Astrocyte (in vitro differentiated cells and primary cell): ENCODE data around the gene OPCML. TPM values are rescaled to one million over a fixed set of nuclear protein-coding genes. Genes with fewer than 3 reads are reported as not detected.
"Not testable (repeated sequence)": the region's sequence is repeated elsewhere in the genome, so short reads cannot be mapped to it uniquely, and the experiment has no call there.

Source experiments
- DNase-seq: peaks from one replicate; pipeline ENCODE4 v3.0.0-alpha.2; 2010; ENCODE audit warnings: low read depth
- FAIRE-seq: peaks from 2 replicates; lab custom pipeline; 2011; peaks lifted over from hg19 to GRCh38; lab: Jason Lieb, UNC
- H2AFZ ChIP-seq: 2 replicates; pipeline ENCODE4 v1.6.0; 2012; ENCODE audit warnings: low read depth, low read length, inconsistent platforms
- H3K27ac ChIP-seq: 2 replicates; pipeline ENCODE4 v1.5.1; 2011; ENCODE audit warnings: low read depth, low read length, inconsistent platforms
- H3K27me3 ChIP-seq: 2 replicates; pipeline ENCODE4 v1.6.0; 2011; ENCODE audit warnings: low read length, inconsistent platforms; ENCODE audit not compliant: insufficient read depth
- H3K36me3 ChIP-seq: 2 replicates; pipeline ENCODE4 v1.5.1; 2011; ENCODE audit warnings: low read length, inconsistent platforms; ENCODE audit not compliant: insufficient read depth
- H3K4me1 ChIP-seq: 2 replicates; pipeline ENCODE4 v1.5.1; 2011; ENCODE audit warnings: low read length, inconsistent platforms; ENCODE audit not compliant: insufficient read depth
- H3K4me2 ChIP-seq: 2 replicates; pipeline ENCODE4 v1.6.0; 2012; ENCODE audit warnings: low read length, inconsistent platforms
- H3K4me3 ChIP-seq: 2 replicates; pipeline ENCODE4 v1.5.1; 2011; ENCODE audit warnings: low read depth, mild to moderate bottlenecking, low read length, inconsistent platforms; ENCODE audit not compliant: insufficient read depth
- H3K79me2 ChIP-seq: 2 replicates; pipeline ENCODE4 v1.6.0; 2012; ENCODE audit warnings: mild to moderate bottlenecking, low read length, inconsistent platforms; ENCODE audit not compliant: insufficient read depth
- H3K9ac ChIP-seq: 2 replicates; pipeline ENCODE4 v1.6.0; 2012; ENCODE audit warnings: mild to moderate bottlenecking, low read length, inconsistent platforms
- H3K9me3 ChIP-seq: 2 replicates; pipeline ENCODE4 v1.5.1; 2012; ENCODE audit warnings: low read depth, mild to moderate bottlenecking, low read length, inconsistent platforms; ENCODE audit not compliant: insufficient read depth
- H4K20me1 ChIP-seq: 2 replicates; pipeline ENCODE4 v1.6.0; 2012; ENCODE audit warnings: low read length, inconsistent platforms; ENCODE audit not compliant: insufficient read depth
- H3K27ac Mint-ChIP-seq: one replicate; pipeline ENCODE4 v1.8.0; 2021; ENCODE audit warnings: mild to moderate bottlenecking, mixed read lengths; ENCODE audit not compliant: unreplicated experiment
- H3K27me3 Mint-ChIP-seq: one replicate; pipeline ENCODE4 v1.8.0; 2021; ENCODE audit warnings: low read depth, mixed read lengths; ENCODE audit not compliant: unreplicated experiment
- H3K36me3 Mint-ChIP-seq: one replicate; pipeline ENCODE4 v1.8.0; 2021; ENCODE audit warnings: low read depth, mixed read lengths; ENCODE audit not compliant: unreplicated experiment
- H3K4me1 Mint-ChIP-seq: one replicate; pipeline ENCODE4 v1.8.0; 2021; ENCODE audit warnings: low read depth, mixed read lengths; ENCODE audit not compliant: unreplicated experiment
- H3K4me3 Mint-ChIP-seq: one replicate; pipeline ENCODE4 v1.8.0; 2021; ENCODE audit warnings: mild to moderate bottlenecking, moderate library complexity, mixed read lengths; ENCODE audit not compliant: unreplicated experiment
- H3K9me3 Mint-ChIP-seq: one replicate; pipeline ENCODE4 v1.8.0; 2021; ENCODE audit warnings: mild to moderate bottlenecking, mixed read lengths; ENCODE audit not compliant: unreplicated experiment
- EZH2 ChIP-seq: IDR thresholded peaks from 2 replicates; pipeline ENCODE4 v1.6.1; 2012; ENCODE audit warnings: mild to moderate bottlenecking, low read length, inconsistent platforms; ENCODE audit not compliant: insufficient read depth
- total RNA-seq: library from RNA; stranded (reverse); gene quantifications from 2 replicates; pipeline ENCODE4 v1.2.1, GENCODE V29; 2021
- TF ChIP-seq, protein P1 (sequence below): IDR thresholded peaks from 2 replicates; pipeline ENCODE4 v1.5.1; 2011; ENCODE audit warnings: low read depth, mild to moderate bottlenecking, inconsistent platforms, low read length, moderate library complexity; ENCODE audit not compliant: insufficient read depth

The OPCML gene
- total RNA-seq, 1 donor from 2014 or later = 7.9 TPM

DNA sequence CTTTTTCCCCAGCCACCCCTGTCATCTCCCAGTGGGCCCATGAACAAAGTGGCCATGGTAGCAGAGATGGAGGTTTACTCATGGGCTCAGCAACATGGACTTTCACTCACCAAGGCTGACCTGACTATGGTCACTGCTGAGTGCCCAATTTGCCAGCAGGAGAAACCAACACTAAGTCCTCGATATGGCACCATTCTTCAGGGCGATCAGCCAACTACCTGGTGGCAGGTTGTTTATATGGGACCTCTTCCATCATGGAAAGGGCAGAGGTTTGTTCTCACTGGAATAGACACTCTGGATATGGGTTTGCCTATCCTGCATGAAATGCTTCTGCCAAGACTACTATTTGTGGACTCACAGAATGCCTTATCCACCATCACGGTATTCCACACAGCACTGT lies 1152.8 kb downstream of the OPCML start:
- H2AFZ ChIP-seq = no peak overlapping the region
- FAIRE-seq (no peak), DNase-seq (no peak)

DNA sequence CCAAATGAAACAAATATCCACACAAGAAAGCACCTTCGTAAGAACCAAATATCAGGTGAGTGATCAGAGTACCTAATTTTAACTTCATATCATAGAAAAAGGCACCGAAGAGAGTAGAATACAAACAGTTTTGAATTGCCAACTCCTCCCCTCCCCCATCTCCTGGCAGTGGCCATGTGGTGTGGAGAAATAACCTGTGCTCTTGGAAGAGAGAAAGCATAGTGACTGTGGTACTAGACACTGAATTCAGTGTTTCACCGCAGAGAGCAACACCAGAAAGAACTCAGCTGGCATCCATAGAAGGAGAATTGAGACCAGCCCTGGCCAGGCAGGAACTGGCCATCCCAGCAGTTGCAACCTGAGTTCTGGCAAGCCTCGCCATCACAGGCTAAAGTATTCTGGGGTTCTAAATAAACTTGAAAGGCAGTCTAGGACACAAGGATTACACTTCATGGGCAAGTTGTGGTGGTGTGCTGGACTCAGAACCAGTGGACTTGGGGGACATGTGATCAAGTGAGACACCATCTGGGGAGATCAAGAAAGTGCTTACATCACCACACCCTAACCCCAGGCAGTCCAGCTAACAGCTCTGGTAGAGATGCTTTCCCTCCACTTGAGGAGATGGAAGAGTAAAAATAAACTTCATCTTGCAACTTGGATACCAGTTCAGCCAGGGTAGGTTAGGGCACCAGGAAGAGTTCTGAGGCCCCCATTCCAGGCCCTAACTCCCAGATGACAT lies 1158.7 kb downstream of the OPCML start:
- Histone ChIP-seq H3K27ac (no peak overlapping the region), H3K79me2 (no peaks in the 10 kb centered on the region), H3K27me3 (peaks cover 2% of the 10 kb centered on the region), H3K4me3 (no peak overlapping the region), H3K4me2 (no peak overlapping the region), H3K9ac (no peak overlapping the region), H3K9me3 (no peaks in the 10 kb centered on the region), H3K36me3 (no peaks in the 10 kb centered on the region), H4K20me1 (no peaks in the 10 kb centered on the region), H3K4me1 (no peaks in the 10 kb centered on the region), H2AFZ (no peak overlapping the region)
- Mint-ChIP-seq H3K4me3 (no peak overlapping the region), H3K4me1 (no peaks in the 10 kb centered on the region), H3K9me3 (peaks cover 18% of the 10 kb centered on the region), H3K27ac (no peak overlapping the region), H3K27me3 (peaks cover 6% of the 10 kb centered on the region), H3K36me3 (no peaks in the 10 kb centered on the region)
- no peak for DNase-seq
- TF ChIP-seq EZH2 = no peak
- TF ChIP-seq, protein P1, sequence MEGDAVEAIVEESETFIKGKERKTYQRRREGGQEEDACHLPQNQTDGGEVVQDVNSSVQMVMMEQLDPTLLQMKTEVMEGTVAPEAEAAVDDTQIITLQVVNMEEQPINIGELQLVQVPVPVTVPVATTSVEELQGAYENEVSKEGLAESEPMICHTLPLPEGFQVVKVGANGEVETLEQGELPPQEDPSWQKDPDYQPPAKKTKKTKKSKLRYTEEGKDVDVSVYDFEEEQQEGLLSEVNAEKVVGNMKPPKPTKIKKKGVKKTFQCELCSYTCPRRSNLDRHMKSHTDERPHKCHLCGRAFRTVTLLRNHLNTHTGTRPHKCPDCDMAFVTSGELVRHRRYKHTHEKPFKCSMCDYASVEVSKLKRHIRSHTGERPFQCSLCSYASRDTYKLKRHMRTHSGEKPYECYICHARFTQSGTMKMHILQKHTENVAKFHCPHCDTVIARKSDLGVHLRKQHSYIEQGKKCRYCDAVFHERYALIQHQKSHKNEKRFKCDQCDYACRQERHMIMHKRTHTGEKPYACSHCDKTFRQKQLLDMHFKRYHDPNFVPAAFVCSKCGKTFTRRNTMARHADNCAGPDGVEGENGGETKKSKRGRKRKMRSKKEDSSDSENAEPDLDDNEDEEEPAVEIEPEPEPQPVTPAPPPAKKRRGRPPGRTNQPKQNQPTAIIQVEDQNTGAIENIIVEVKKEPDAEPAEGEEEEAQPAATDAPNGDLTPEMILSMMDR = no peak
- FAIRE-seq = no peak

More for the DNA sequence above, 1152.8 kb downstream of the OPCML start:
- no peak overlapping the region for H3K4me2 ChIP-seq
- H3K27me3 ChIP-seq = peaks cover 2% of the 10 kb centered on the region
- no peaks in the 10 kb centered on the region for H3K36me3 ChIP-seq
- H3K4me1 ChIP-seq = no peaks in the 10 kb centered on the region
- no peaks in the 10 kb centered on the region for H3K36me3 Mint-ChIP-seq
- peaks cover 14% of the 10 kb centered on the region for H3K9me3 Mint-ChIP-seq
- no peak overlapping the region for H3K9ac ChIP-seq
- TF ChIP-seq EZH2 = no peak
- TF ChIP-seq, protein P1 = no peak
- no peak overlapping the region for H3K27ac Mint-ChIP-seq
- no peaks in the 10 kb centered on the region for H3K79me2 ChIP-seq
- H3K4me3 ChIP-seq = no peak overlapping the region
- H3K4me3 Mint-ChIP-seq = no peak overlapping the region
- H3K27me3 Mint-ChIP-seq = peaks cover 8% of the 10 kb centered on the region
- H3K9me3 ChIP-seq = no peaks in the 10 kb centered on the region
- H4K20me1 ChIP-seq = no peaks in the 10 kb centered on the region
- H3K4me1 Mint-ChIP-seq = no peaks in the 10 kb centered on the region
- H3K27ac ChIP-seq = no peak overlapping the region

DNA sequence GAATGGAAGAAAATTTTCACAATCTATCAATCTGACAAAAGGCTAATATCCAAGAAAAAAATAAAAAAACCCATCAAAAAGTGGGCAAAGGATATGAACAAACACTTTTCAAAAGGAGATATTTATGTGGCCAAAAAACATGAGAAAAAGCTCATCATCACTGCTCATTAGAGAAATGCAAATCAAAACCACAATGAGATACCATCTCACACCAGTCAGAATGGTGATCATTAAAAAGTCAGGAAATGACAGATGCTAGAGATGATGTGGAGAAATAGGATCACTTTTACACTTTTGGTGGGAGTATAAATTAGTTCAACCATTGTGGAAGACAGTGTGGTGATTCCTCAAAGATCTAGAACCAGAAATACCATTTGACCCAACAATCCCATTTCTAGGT lies 1162.2 kb downstream of the OPCML start:
- H3K4me2 ChIP-seq, H3K9ac ChIP-seq, H3K36me3 Mint-ChIP-seq, H3K4me3 ChIP-seq, H3K36me3 ChIP-seq, H3K27me3 Mint-ChIP-seq, FAIRE-seq, H3K4me1 Mint-ChIP-seq, H3K4me1 ChIP-seq, H2AFZ ChIP-seq, H3K9me3 ChIP-seq, H3K27ac Mint-ChIP-seq, H3K79me2 ChIP-seq, H3K27ac ChIP-seq, H3K27me3 ChIP-seq, H3K4me3 Mint-ChIP-seq, DNase-seq, H4K20me1 ChIP-seq: not testable (repeated sequence)
- H3K9me3 Mint-ChIP-seq = peaks cover 15% of the 10 kb centered on the region
